Neural progenitor cell (in vitro differentiated cells): ENCODE data around the gene PCGF1. TPM values are rescaled to one million over a fixed set of nuclear protein-coding genes. Genes with fewer than 3 reads are reported as not detected.

Experiments used
- DNase-seq: peaks from one replicate; pipeline ENCODE4 v3.0.0-alpha.2; 2016; ENCODE audit warnings: low spot score
- H2AFZ ChIP-seq: fragments of 200-600 bp; sonication (generic); replicated peaks from 2 replicates; pipeline ENCODE4 v1.6.1; 2016; ENCODE audit warnings: antibody characterized with exemption
- H3F3A ChIP-seq: fragments of 200-600 bp; sonication (generic); 2 replicates; pipeline ENCODE4 v1.6.1; 2016; ENCODE audit warnings: antibody characterized with exemption, low read depth
- H3K27ac ChIP-seq: fragments of 200-600 bp; sonication (generic); 2 replicates; pipeline ENCODE4 v1.5.1; 2016; ENCODE audit warnings: mild to moderate bottlenecking
- H3K27me3 ChIP-seq: fragments of 200-600 bp; sonication (generic); 2 replicates; pipeline ENCODE4 v1.6.1; 2016; ENCODE audit warnings: mild to moderate bottlenecking, moderate library complexity
- H3K36me3 ChIP-seq: fragments of 200-600 bp; sonication (generic); 2 replicates; pipeline ENCODE4 v1.5.1; 2016
- H3K4me1 ChIP-seq: fragments of 200-600 bp; sonication (generic); 2 replicates; pipeline ENCODE4 v1.6.1; 2016; ENCODE audit warnings: mixed run types
- H3K4me2 ChIP-seq: fragments of 200-600 bp; sonication (generic); 2 replicates; pipeline ENCODE4 v1.6.1; 2016
- H3K4me3 ChIP-seq: fragments of 200-600 bp; sonication (generic); 2 replicates; pipeline ENCODE4 v1.5.1; 2016
- H3K79me2 ChIP-seq: fragments of 200-600 bp; sonication (generic); 2 replicates; pipeline ENCODE4 v1.6.1; 2016; ENCODE audit warnings: low read depth
- H3K9ac ChIP-seq: fragments of 200-600 bp; sonication (generic); 2 replicates; pipeline ENCODE4 v1.6.1; 2016
- H3K9me3 ChIP-seq: fragments of 200-600 bp; sonication (generic); 2 replicates; pipeline ENCODE4 v1.5.1; 2016; ENCODE audit warnings: low read depth
- H4K20me1 ChIP-seq: fragments of 200-600 bp; sonication (generic); 2 replicates; pipeline ENCODE4 v1.6.1; 2016; ENCODE audit warnings: low read depth
- H3K27ac Mint-ChIP-seq: 3 replicates; pipeline ENCODE4 v1.8.0; 2021; ENCODE audit warnings: mixed read lengths
- H3K27me3 Mint-ChIP-seq: 2 replicates; pipeline ENCODE4 v1.8.0; 2022; ENCODE audit warnings: low read depth, mild to moderate bottlenecking, inconsistent platforms, moderate library complexity, mixed read lengths; ENCODE audit not compliant: insufficient read depth
- H3K36me3 Mint-ChIP-seq: 3 replicates; pipeline ENCODE4 v1.8.0; 2021; ENCODE audit warnings: mixed read lengths
- H3K4me1 Mint-ChIP-seq: 3 replicates; pipeline ENCODE4 v1.8.0; 2021; ENCODE audit warnings: mixed read lengths
- H3K4me3 Mint-ChIP-seq: 3 replicates; pipeline ENCODE4 v1.8.0; 2021; ENCODE audit warnings: mild to moderate bottlenecking, moderate library complexity, mixed read lengths
- H3K9me3 Mint-ChIP-seq: 3 replicates; pipeline ENCODE4 v1.8.0; 2020; ENCODE audit warnings: mixed read lengths
- CTCF ChIP-seq: fragments of 200-600 bp; sonication (generic); IDR thresholded peaks from 2 replicates; pipeline ENCODE4 v1.5.1; 2017; ENCODE audit warnings: antibody characterized with exemption, mild to moderate bottlenecking
- EZH2 ChIP-seq: fragments of 200-600 bp; sonication (generic); IDR thresholded peaks from 2 replicates; pipeline ENCODE4 v1.6.1; 2017; ENCODE audit warnings: antibody characterized with exemption, mild to moderate bottlenecking, moderate library complexity
- EZH2phosphoT487 ChIP-seq: fragments of 200-600 bp; sonication (generic); IDR thresholded peaks from 2 replicates; pipeline ENCODE4 v1.6.1; 2017; ENCODE audit warnings: antibody characterized with exemption
- total RNA-seq: library from RNA; depleted of rRNA; stranded (reverse); fragments of >200 nt; gene quantifications from 2 replicates; pipeline ENCODE4 v1.2.3, GENCODE V29; 2015; ENCODE audit warnings: low replicate concordance

The PCGF1 gene
- total RNA-seq, 1 donor from 2014 or later: 10.9 TPM

- Histone ChIP-seq H3K9ac (no peak overlapping the region), H3K36me3 (no peaks in the 10 kb centered on the region), H3K79me2 (no peaks in the 10 kb centered on the region), H3K9me3 (no peaks in the 10 kb centered on the region), H3F3A (peaks cover 34% of the 10 kb centered on the region), H3K27me3 (peaks cover 100% of the 10 kb centered on the region), H2AFZ (no peak overlapping the region), H3K4me3 (no peak overlapping the region), H3K4me2 (no peak overlapping the region), H4K20me1 (peaks cover 26% of the 10 kb centered on the region), H3K4me1 (peaks cover 21% of the 10 kb centered on the region), H3K27ac (no peak overlapping the region)
- peaks cover 8% of the 10 kb centered on the region for H3K9me3 Mint-ChIP-seq
- H3K4me3 Mint-ChIP-seq: peak overlapping the region; percentile 55
- H3K36me3 Mint-ChIP-seq: peaks cover 5% of the 10 kb centered on the region
- H3K27ac Mint-ChIP-seq: no peak overlapping the region
- H3K27me3 Mint-ChIP-seq: peaks cover 74% of the 10 kb centered on the region
- H3K4me1 Mint-ChIP-seq: peaks cover 19% of the 10 kb centered on the region
- TF ChIP-seq CTCF (no peak), EZH2phosphoT487 (no peak), EZH2 (no peak)
- no peak for DNase-seq
Measured at GRCh38 chr2:74516650-74517049, 9.2 kb upstream of the PCGF1 start.

GRCh38 chr2:74515981-74516633 lies 8.6 kb upstream of the PCGF1 start:
- Histone ChIP-seq H3K9ac (no peak overlapping the region), H2AFZ (peak overlapping the region; percentile 74), H3K4me1 (peaks cover 21% of the 10 kb centered on the region), H3K79me2 (no peaks in the 10 kb centered on the region), H3K9me3 (no peaks in the 10 kb centered on the region), H3K27me3 (peaks cover 100% of the 10 kb centered on the region), H4K20me1 (peaks cover 26% of the 10 kb centered on the region), H3K27ac (no peak overlapping the region), H3F3A (peaks cover 34% of the 10 kb centered on the region), H3K36me3 (no peaks in the 10 kb centered on the region), H3K4me3 (peak overlapping the region; percentile 25), H3K4me2 (peak overlapping the region; percentile 69)
- Mint-ChIP-seq H3K27me3 (peaks cover 77% of the 10 kb centered on the region), H3K9me3 (peaks cover 8% of the 10 kb centered on the region), H3K4me3 (peak overlapping the region; percentile 55), H3K36me3 (peaks cover 5% of the 10 kb centered on the region), H3K27ac (no peak overlapping the region), H3K4me1 (peaks cover 19% of the 10 kb centered on the region)
- TF ChIP-seq EZH2 (peak; percentile 86), CTCF (no peak), EZH2phosphoT487 (peak; percentile 80)
- peak; percentile 82 for DNase-seq

- Mint-ChIP-seq H3K36me3 (peaks cover 5% of the 10 kb centered on the region), H3K4me3 (peak overlapping the region; percentile 70), H3K4me1 (peaks cover 19% of the 10 kb centered on the region), H3K27ac (no peak overlapping the region), H3K27me3 (peaks cover 81% of the 10 kb centered on the region), H3K9me3 (peaks cover 10% of the 10 kb centered on the region)
- peaks cover 100% of the 10 kb centered on the region for H3K27me3 ChIP-seq
- H3K9ac ChIP-seq: no peak overlapping the region
- TF ChIP-seq CTCF: no peak
- peak; percentile 96 for TF ChIP-seq EZH2phosphoT487
- peak; percentile 95 for TF ChIP-seq EZH2
- H4K20me1 ChIP-seq: peaks cover 26% of the 10 kb centered on the region
- H2AFZ ChIP-seq: peak overlapping the region; percentile 74
- peak overlapping the region; percentile 32 for H3K4me3 ChIP-seq
- H3K4me1 ChIP-seq: peaks cover 21% of the 10 kb centered on the region
- no peaks in the 10 kb centered on the region for H3K9me3 ChIP-seq
- H3K4me2 ChIP-seq: peak overlapping the region; percentile 69
- peaks cover 34% of the 10 kb centered on the region for H3F3A ChIP-seq
- peak; percentile 55 for DNase-seq
- H3K27ac ChIP-seq: no peak overlapping the region
- no peaks in the 10 kb centered on the region for H3K79me2 ChIP-seq
- H3K36me3 ChIP-seq: no peaks in the 10 kb centered on the region
Measured at GRCh38 chr2:74515271-74515980, 7.9 kb upstream of the PCGF1 start.
